MM.1S (cell line): ENCODE data around the gene MPP1.

ENCODE experiments used
- DNase-seq: peaks from one replicate; pipeline ENCODE4 v3.0.0-alpha.2; 2015
- H2AFZ ChIP-seq: fragments of 300-600 bp; sonication (generic); 2 replicates; pipeline ENCODE4 v1.6.0; 2016; ENCODE audit warnings: antibody characterized with exemption, low read length
- H3F3A ChIP-seq: fragments of 300-600 bp; sonication (generic); 2 replicates; pipeline ENCODE4 v1.6.1; 2016; ENCODE audit warnings: mild to moderate bottlenecking, antibody characterized with exemption, low read length, moderate library complexity, mixed read lengths; ENCODE audit not compliant: insufficient read depth
- H3K27ac ChIP-seq: fragments of 300-600 bp; sonication (generic); 2 replicates; pipeline ENCODE4 v1.5.1; 2016; ENCODE audit warnings: mild to moderate bottlenecking, low read length
- H3K27me3 ChIP-seq: fragments of 300-600 bp; sonication (generic); replicated peaks from 2 replicates; pipeline ENCODE4 v1.6.0; 2016; ENCODE audit warnings: low read length; ENCODE audit not compliant: insufficient read depth
- H3K36me3 ChIP-seq: fragments of 300-600 bp; sonication (generic); replicated peaks from 2 replicates; pipeline ENCODE4 v1.6.1; 2016; ENCODE audit warnings: mild to moderate bottlenecking, low read length, mixed read lengths; ENCODE audit not compliant: insufficient read depth
- H3K4me1 ChIP-seq: fragments of 300-600 bp; sonication (generic); 2 replicates; pipeline ENCODE4 v1.6.1; 2016; ENCODE audit warnings: low read length, mixed read lengths
- H3K4me2 ChIP-seq: fragments of 300-600 bp; sonication (generic); 2 replicates; pipeline ENCODE4 v1.6.0; 2016; ENCODE audit warnings: low read depth, low read length
- H3K4me3 ChIP-seq: fragments of 300-600 bp; sonication (generic); 2 replicates; pipeline ENCODE4 v1.5.1; 2016; ENCODE audit warnings: low read length, mixed read lengths
- H3K79me2 ChIP-seq: fragments of 300-600 bp; sonication (generic); 2 replicates; pipeline ENCODE4 v1.6.1; 2016; ENCODE audit warnings: mixed run types, low read length, mixed read lengths
- H3K9ac ChIP-seq: fragments of 300-600 bp; sonication (generic); 2 replicates; pipeline ENCODE4 v1.6.1; 2016; ENCODE audit warnings: low read length, mixed read lengths
- H3K9me2 ChIP-seq: fragments of 300-600 bp; sonication (generic); replicated peaks from 2 replicates; pipeline ENCODE4 v1.6.1; 2016; ENCODE audit warnings: mild to moderate bottlenecking, low read length, mixed read lengths; ENCODE audit not compliant: insufficient read depth
- H3K9me3 ChIP-seq: fragments of 300-600 bp; sonication (generic); replicated peaks from 2 replicates; pipeline ENCODE4 v1.6.1; 2016; ENCODE audit warnings: mild to moderate bottlenecking, low read length, mixed read lengths; ENCODE audit not compliant: insufficient read depth
- H4K20me1 ChIP-seq: fragments of 300-600 bp; sonication (generic); 2 replicates; pipeline ENCODE4 v1.6.1; 2016; ENCODE audit warnings: mild to moderate bottlenecking, low read length, moderate library complexity, mixed read lengths; ENCODE audit not compliant: insufficient read depth
- CTCF ChIP-seq: fragments of 300-600 bp; sonication (generic); IDR thresholded peaks from 2 replicates; pipeline ENCODE4 v1.5.1; 2016; ENCODE audit warnings: antibody characterized with exemption, low read length, mixed read lengths
- EZH2 ChIP-seq: fragments of 300-600 bp; sonication (generic); optimal IDR thresholded peaks from 2 replicates; pipeline ENCODE3; 2017; ENCODE audit warnings: low read depth, mild to moderate bottlenecking, antibody characterized with exemption, low read length, mixed read lengths
- EZH2phosphoT487 ChIP-seq: fragments of 300-600 bp; sonication (generic); IDR thresholded peaks from 2 replicates; pipeline ENCODE4 v1.6.1; 2018; ENCODE audit warnings: antibody characterized with exemption, low read length

MPP1 gene

DNA sequence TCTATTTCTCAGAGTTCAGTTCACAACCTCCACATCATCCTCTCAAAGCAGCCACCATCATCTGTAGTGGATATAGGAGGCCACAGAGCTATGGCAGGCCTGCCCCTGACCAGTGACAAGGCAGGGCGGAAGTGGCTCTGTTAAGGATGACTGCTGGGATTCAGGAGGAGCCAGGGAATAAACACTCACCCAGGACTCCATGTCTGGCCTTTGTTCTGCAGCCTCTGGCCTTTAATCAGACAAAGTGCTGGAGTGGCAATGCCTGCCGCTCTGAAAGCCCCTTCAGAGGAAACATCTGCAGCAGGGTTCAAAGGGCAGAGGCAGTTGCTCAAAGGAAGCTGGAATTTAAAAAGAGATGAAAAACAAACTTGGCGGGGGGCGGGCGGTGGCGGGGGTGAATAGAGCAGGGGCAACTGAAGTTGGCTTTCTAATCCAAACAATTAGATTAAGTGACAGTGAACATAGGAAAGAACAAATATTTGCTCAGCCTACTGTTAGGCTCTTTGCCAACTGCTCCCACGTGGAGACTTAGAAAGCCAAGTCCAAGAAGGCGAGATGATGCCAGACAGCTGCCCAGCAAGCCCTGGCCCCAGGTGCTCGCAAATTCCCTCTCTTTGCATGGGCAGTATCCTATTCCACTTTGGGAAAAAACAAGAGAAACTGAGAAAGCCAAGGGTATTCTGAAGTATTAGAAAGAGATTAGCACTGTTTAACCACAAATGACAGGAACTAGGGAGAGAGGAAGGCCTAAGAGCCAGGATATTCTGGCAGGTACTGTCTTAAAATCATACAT, 5.5 kb downstream of the MPP1 start:
- no peaks in the 10 kb centered on the region for H3K9me3 ChIP-seq
- no peaks in the 10 kb centered on the region for H3F3A ChIP-seq
- no peaks in the 10 kb centered on the region for H3K36me3 ChIP-seq
- no peak overlapping the region for H3K9ac ChIP-seq
- H3K4me3 ChIP-seq: no peak overlapping the region
- no peaks in the 10 kb centered on the region for H3K27me3 ChIP-seq
- H3K79me2 ChIP-seq: peaks cover 28% of the 10 kb centered on the region; the same call in 1 of the 2 replicates
- TF ChIP-seq EZH2phosphoT487: no peak
- no peak for TF ChIP-seq EZH2
- TF ChIP-seq CTCF: no peak
- no peak overlapping the region for H3K27ac ChIP-seq
- no peak for DNase-seq
- no peaks in the 10 kb centered on the region for H4K20me1 ChIP-seq
- H3K4me2 ChIP-seq: no peak overlapping the region
- no peak overlapping the region for H2AFZ ChIP-seq
- peaks cover 4% of the 10 kb centered on the region; the same call in 1 of the 2 replicates for H3K4me1 ChIP-seq
- no peaks in the 10 kb centered on the region for H3K9me2 ChIP-seq

GRCh38 chrX:154797006-154797405, 8.3 kb downstream of the MPP1 start:
- Histone ChIP-seq H3F3A (no peaks in the 10 kb centered on the region), H3K4me2 (no peak overlapping the region), H3K27me3 (no peaks in the 10 kb centered on the region), H3K27ac (no peak overlapping the region), H3K9me3 (no peaks in the 10 kb centered on the region), H3K9ac (no peak overlapping the region), H3K4me1 (0 out of 2 replicates have a peak, but pooled peaks cover 5% of the 10 kb centered on the region), H3K36me3 (no peaks in the 10 kb centered on the region), H3K4me3 (no peak overlapping the region), H4K20me1 (no peaks in the 10 kb centered on the region), H3K79me2 (peaks cover 17% of the 10 kb centered on the region; the same call in 1 of the 2 replicates), H2AFZ (no peak overlapping the region), H3K9me2 (no peaks in the 10 kb centered on the region)
- TF ChIP-seq EZH2 (no peak), EZH2phosphoT487 (no peak), CTCF (no peak)
- DNase-seq: no peak

- TF ChIP-seq EZH2phosphoT487 (no peak), EZH2 (no peak), CTCF (no peak)
- H3K79me2 ChIP-seq: peaks cover 10% of the 10 kb centered on the region; the same call in 1 of the 2 replicates
- H4K20me1 ChIP-seq: no peaks in the 10 kb centered on the region
- H3K36me3 ChIP-seq: no peaks in the 10 kb centered on the region
- H3K4me2 ChIP-seq: no peak overlapping the region
- DNase-seq: no peak
- H3K9me2 ChIP-seq: no peaks in the 10 kb centered on the region
- H3K27ac ChIP-seq: no peak overlapping the region
- H3K9me3 ChIP-seq: no peaks in the 10 kb centered on the region
- no peak overlapping the region for H3K4me3 ChIP-seq
- H3K4me1 ChIP-seq: 0 out of 2 replicates have a peak, but pooled peaks cover 5% of the 10 kb centered on the region
- no peaks in the 10 kb centered on the region for H3K27me3 ChIP-seq
- H3F3A ChIP-seq: no peaks in the 10 kb centered on the region
- H3K9ac ChIP-seq: no peak overlapping the region
- H2AFZ ChIP-seq: no peak overlapping the region
Observed at GRCh38 chrX:154795016-154795415, 10.3 kb downstream of the MPP1 start.
